ENCODE measurements around the gene OBP2A. TPM values are rescaled to one million over a fixed set of nuclear protein-coding genes. Genes with fewer than 3 reads are reported as not detected.

OBP2A gene
- total and polyA plus RNA-seq, 10 of the 15 experiments (the other 5 are each of a cell fraction or from before 2014, with no cell fraction given): not detected

GRCh38 chr9:135592331-135592590, 46.3 kb downstream of the OBP2A start:
- ChIA-PET RAD21 (ENCODE audit: unreplicated experiment) (no interaction called here), CTCF (no interaction called here), POLR2A (no interaction called here), SMC1A (ENCODE audit: uncharacterized antibody, unreplicated experiment) (no interaction called here)
- Histone ChIP-seq H3K4me2 (ENCODE audit: control insufficient read depth, insufficient read depth) (no peak overlapping the region), H3K36me3 (ENCODE audit: control insufficient read depth in 2 of 2, insufficient read depth in 2 of 2, low read length in 1 of 2) (no peaks in the 10 kb centered on the region), H3K79me2 (ENCODE audit: control insufficient read depth, insufficient read depth, low read length) (no peaks in the 10 kb centered on the region), H3K4me1 (ENCODE audit: control insufficient read depth, insufficient read depth, low read length) (no peaks in the 10 kb centered on the region), H3K27me3 (replicated peaks in 1 of 2; ENCODE audit: control insufficient read depth in 2 of 2, insufficient read depth in 2 of 2, low read length in 1 of 2) (no peaks in the 10 kb centered on the region), H3K4me3 (no peak overlapping the region), H4K20me1 (ENCODE audit: control insufficient read depth, insufficient read depth) (no peaks in the 10 kb centered on the region), H3K9ac (ENCODE audit: control insufficient read depth, insufficient read depth, low read length) (no peak overlapping the region), H3K27ac (ENCODE audit: control insufficient read depth, insufficient read depth) (no peak overlapping the region), H3K9me3 (replicated peaks; ENCODE audit: control insufficient read depth, insufficient read depth, low read length) (no peaks in the 10 kb centered on the region), H2AFZ (ENCODE audit: control insufficient read depth, low read depth, low read length) (no peak overlapping the region)
- in situ Hi-C loops (cut with MboI): no loop called here
- FAIRE-seq (no peak), ATAC-seq (no peak), DNase-seq (ENCODE audit: low read depth, low spot score) (no peak)
- TF ChIP-seq TCF7 (IDR thresholded peaks at IDR 0.05; ENCODE audit: borderline replicate concordance) (no peak), SP1 (IDR thresholded peaks at IDR 0.05; ENCODE audit: low read depth, low read length) (no peak), ZBED1 (IDR thresholded peaks at IDR 0.05; ENCODE audit: borderline replicate concordance) (no peak), KLF5 (IDR thresholded peaks at IDR 0.05; ENCODE audit: partially characterized antibody) (no peak), ATF3 (IDR thresholded peaks at IDR 0.05; ENCODE audit: borderline replicate concordance, extremely low read depth, low read depth, low read length) (no peak), ASH2L (IDR thresholded peaks at IDR 0.05; ENCODE audit: borderline replicate concordance, low read depth) (no peak), POLR2AphosphoS2 (IDR thresholded peaks at IDR 0.05; ENCODE audit: low read depth, low read length) (no peak), SMAD5 (IDR thresholded peaks at IDR 0.05; ENCODE audit: low read depth) (no peak), ZNF622 (IDR thresholded peaks at IDR 0.05) (no peak), CEBPB (IDR thresholded peaks at IDR 0.05; ENCODE audit: borderline replicate concordance in 1 of 2, low read depth in 2 of 2, low read length in 2 of 2) (no peak)
- BruUV-seq (replicated peaks): no TSS peak
- WGBS (ENCODE audit: insufficient coverage, insufficient replicate concordance, low lambda C conversion rate, missing lambda C conversion rate): 51% methylated on average over 5 of the region's 5 CpGs
- intact Hi-C loops (cut with micrococcal nuclease; ENCODE audit: unreplicated experiment): no loop called here

DNA sequence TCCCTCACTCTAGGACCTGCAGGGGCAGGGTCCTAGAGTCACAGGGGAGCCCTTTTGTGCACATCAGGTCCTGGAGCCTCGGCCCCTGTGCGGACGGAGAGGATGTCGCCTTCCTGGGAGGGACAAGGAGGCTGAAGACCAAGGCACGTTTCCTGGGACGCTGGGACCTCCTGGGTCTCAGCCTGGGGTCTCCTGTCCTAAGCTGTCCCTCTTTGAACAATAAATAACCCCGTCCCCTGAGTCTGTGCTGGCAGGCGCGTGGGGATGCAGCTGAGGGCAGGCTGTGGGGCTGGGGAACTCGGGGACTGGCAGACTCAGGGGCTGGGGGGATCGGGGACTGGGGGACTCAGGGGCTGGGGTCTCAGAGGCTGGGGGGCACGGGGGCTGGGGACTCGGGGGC, 46.7 kb downstream of the OBP2A start:
- H3K4me3 ChIP-seq: no peak overlapping the region
- H3K4me2 ChIP-seq (ENCODE audit: control insufficient read depth, insufficient read depth): no peak overlapping the region
- POLR2A ChIA-PET: no interaction called here
- 25% methylated on average over 12 of the region's 13 CpGs for WGBS (ENCODE audit: insufficient coverage, insufficient replicate concordance, low lambda C conversion rate, missing lambda C conversion rate)
- CTCF ChIA-PET: no interaction called here
- in situ Hi-C loops (cut with MboI): no loop called here
- no peak overlapping the region for H2AFZ ChIP-seq (ENCODE audit: control insufficient read depth, low read depth, low read length)
- intact Hi-C loops (cut with micrococcal nuclease; ENCODE audit: unreplicated experiment): no loop called here
- no peaks in the 10 kb centered on the region for H3K36me3 ChIP-seq (ENCODE audit: control insufficient read depth in 2 of 2, insufficient read depth in 2 of 2, low read length in 1 of 2)
- DNase-seq (ENCODE audit: low read depth, low spot score): no peak
- no peak for FAIRE-seq
- ATAC-seq: no peak
- BruUV-seq (replicated peaks): no TSS peak
- RAD21 ChIA-PET (ENCODE audit: unreplicated experiment): no interaction called here
- no peak overlapping the region for H3K9ac ChIP-seq (ENCODE audit: control insufficient read depth, insufficient read depth, low read length)
- H3K9me3 ChIP-seq (replicated peaks; ENCODE audit: control insufficient read depth, insufficient read depth, low read length): no peaks in the 10 kb centered on the region
- SMC1A ChIA-PET (ENCODE audit: uncharacterized antibody, unreplicated experiment): no interaction called here
- no peaks in the 10 kb centered on the region for H4K20me1 ChIP-seq (ENCODE audit: control insufficient read depth, insufficient read depth)
- H3K79me2 ChIP-seq (ENCODE audit: control insufficient read depth, insufficient read depth, low read length): no peaks in the 10 kb centered on the region
- H3K27ac ChIP-seq (ENCODE audit: control insufficient read depth, insufficient read depth): no peak overlapping the region
- no peaks in the 10 kb centered on the region for H3K27me3 ChIP-seq (replicated peaks in 1 of 2; ENCODE audit: control insufficient read depth in 2 of 2, insufficient read depth in 2 of 2, low read length in 1 of 2)
- H3K4me1 ChIP-seq (ENCODE audit: control insufficient read depth, insufficient read depth, low read length): no peaks in the 10 kb centered on the region
- TF ChIP-seq SMAD1 (IDR thresholded peaks at IDR 0.05; ENCODE audit: low read depth, partially characterized antibody): no peak
- TF ChIP-seq, protein P1, sequence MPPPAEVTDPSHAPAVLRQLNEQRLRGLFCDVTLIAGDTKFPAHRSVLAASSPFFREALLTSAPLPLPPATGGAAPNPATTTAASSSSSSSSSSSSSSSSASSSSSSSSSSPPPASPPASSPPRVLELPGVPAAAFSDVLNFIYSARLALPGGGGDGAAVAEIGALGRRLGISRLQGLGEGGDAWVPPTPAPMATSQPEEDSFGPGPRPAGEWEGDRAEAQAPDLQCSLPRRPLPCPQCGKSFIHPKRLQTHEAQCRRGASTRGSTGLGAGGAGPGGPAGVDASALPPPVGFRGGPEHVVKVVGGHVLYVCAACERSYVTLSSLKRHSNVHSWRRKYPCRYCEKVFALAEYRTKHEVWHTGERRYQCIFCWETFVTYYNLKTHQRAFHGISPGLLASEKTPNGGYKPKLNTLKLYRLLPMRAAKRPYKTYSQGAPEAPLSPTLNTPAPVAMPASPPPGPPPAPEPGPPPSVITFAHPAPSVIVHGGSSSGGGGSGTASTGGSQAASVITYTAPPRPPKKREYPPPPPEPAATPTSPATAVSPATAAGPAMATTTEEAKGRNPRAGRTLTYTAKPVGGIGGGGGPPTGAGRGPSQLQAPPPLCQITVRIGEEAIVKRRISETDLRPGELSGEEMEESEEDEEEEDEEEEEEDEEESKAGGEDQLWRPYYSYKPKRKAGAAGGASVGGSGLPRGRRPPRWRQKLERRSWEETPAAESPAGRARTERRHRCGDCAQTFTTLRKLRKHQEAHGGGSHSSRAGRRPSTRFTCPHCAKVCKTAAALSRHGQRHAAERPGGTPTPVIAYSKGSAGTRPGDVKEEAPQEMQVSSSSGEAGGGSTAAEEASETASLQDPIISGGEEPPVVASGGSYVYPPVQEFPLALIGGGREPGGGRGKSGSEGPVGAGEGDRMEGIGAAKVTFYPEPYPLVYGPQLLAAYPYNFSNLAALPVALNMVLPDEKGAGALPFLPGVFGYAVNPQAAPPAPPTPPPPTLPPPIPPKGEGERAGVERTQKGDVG (CRISPR knock-in tag; IDR thresholded peaks at IDR 0.05): no peak
- no peak for TF ChIP-seq JUND (IDR thresholded peaks at IDR 0.05; ENCODE audit: low read depth, low read length)
- no peak for TF ChIP-seq BCL11A (IDR thresholded peaks at IDR 0.05; ENCODE audit: low read depth, low read length)
- TF ChIP-seq MEF2B (IDR thresholded peaks at IDR 0.05; ENCODE audit: partially characterized antibody, poor library complexity, severe bottlenecking): no peak

Measured in GM12878 (cell line).